Astrocyte of the hippocampus (primary cell): ENCODE results near the gene PTGDR.

Experiments
- DNase-seq: peaks from one replicate; pipeline ENCODE4 v3.0.0; 2011; ENCODE audit warnings: low read depth, low spot score

PTGDR gene

GRCh38 chr14:52310541-52310940 lies 43.0 kb downstream of the PTGDR start:
- DNase-seq: no peak

DNA sequence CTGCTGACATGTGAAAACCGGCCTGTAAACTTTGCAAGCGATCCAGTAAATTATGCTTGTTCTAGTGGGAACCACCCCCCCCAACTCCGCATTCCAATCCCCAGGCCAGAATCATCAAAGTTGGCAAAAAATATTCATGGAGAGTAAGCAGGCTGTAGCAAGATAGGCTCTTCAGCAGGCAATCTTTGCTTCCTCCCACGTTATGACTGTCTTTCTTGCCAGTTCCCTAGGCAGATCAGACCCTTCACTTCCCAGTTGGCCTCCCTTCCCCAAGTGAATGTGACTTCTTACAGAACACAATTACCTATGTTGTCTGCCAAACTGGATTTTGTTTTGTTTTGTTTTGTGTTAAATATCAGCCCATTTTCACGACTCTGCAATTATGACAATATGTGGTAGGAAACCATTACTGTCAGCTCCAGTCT lies 45.4 kb downstream of the PTGDR start:
- peak; percentile 15 for DNase-seq

GRCh38 chr14:52313462-52313861 lies 46.0 kb downstream of the PTGDR start:
- no peak for DNase-seq

DNA sequence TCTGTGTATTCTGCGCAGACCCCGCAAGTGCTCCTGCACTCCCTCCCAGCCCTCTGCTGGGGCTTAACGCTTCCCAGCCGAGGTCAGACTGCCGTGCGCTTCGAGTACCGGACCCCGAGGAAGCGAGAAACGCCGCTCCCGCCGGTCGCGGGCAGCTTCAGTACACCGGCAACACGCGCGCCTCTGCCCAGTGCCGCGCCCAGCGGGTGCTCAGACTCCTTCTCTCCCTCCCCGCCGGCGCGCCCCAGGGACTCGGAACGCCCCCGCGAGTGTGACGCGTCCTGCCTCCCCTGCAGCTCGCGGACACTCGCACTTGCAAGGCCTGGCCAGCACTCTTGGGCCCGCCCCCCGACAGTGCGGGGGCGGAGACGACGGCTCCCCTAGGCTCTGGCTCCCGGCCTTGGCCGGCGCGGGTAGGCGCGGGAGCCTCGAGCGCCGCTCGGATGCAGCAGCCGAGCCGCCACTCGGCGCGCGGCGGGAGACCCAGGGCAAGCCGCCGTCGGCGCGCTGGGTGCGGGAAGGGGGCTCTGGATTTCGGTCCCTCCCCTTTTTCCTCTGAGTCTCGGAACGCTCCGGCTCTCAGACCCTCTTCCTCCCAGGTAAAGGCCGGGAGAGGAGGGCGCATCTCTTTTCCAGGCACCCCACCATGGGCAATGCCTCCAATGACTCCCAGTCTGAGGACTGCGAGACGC lies 46.6 kb downstream of the PTGDR start, which contains the start of gene PTGER2:
Gene PTGER2 (plus strand): TSS at position 410 of the 692 bp plus-strand sequence. CDS start 237 bp downstream, at position 647.
- DNase-seq: peak; percentile 94

DNA sequence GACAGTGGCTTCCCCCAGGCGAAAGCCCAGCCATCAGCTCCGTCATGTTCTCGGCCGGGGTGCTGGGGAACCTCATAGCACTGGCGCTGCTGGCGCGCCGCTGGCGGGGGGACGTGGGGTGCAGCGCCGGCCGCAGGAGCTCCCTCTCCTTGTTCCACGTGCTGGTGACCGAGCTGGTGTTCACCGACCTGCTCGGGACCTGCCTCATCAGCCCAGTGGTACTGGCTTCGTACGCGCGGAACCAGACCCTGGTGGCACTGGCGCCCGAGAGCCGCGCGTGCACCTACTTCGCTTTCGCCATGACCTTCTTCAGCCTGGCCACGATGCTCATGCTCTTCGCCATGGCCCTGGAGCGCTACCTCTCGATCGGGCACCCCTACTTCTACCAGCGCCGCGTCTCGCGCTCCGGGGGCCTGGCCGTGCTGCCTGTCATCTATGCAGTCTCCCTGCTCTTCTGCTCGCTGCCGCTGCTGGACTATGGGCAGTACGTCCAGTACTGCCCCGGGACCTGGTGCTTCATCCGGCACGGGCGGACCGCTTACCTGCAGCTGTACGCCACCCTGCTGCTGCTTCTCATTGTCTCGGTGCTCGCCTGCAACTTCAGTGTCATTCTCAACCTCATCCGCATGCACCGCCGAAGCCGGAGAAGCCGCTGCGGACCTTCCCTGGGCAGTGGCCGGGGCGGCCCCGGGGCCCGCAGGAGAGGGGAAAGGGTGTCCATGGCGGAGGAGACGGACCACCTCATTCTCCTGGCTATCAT lies 47.3 kb downstream of the PTGDR start:
- peak; percentile 58 for DNase-seq

DNA sequence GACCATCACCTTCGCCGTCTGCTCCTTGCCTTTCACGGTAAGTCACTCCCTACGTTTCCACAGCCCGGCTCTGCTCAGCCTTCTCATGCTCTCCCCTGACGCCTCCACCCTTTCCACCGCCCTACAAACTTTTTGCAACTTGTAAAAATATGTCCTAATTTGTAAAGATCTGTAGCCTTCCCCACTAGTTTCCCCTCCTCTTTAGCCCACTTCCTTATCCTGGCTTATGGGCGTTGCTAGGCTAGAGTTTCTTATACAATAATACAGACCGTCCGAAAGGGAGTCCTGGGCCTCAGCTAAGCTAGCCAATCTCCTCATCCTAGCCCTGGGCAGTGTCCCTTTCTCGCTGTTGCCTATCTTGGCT lies 47.8 kb downstream of the PTGDR start:
- DNase-seq: no peak

DNA sequence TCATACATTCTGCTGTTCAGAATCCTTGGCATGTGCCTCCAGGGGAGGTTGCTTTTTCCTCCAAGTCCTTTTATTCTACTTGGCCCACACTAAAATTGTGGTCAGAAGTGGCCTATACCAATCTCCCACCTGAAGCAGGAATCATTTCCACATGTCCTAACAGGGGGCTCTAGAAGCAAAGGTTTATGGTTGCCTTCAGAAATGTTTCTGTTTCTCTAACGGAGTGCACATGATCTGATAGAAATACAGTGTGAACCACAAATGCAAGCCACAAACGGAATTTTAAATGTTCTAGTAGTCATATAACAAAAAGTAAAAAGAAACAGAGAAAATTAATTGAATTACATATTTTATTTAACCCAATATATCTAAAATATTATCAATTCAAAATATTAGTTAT lies 50.6 kb downstream of the PTGDR start:
- DNase-seq: peak; percentile 33

- peak; percentile 26 for DNase-seq
Observed at GRCh38 chr14:52318826-52319645, 51.5 kb downstream of the PTGDR start.

- DNase-seq: no peak
Observed at GRCh38 chr14:52319919-52320318, 52.4 kb downstream of the PTGDR start.

DNA sequence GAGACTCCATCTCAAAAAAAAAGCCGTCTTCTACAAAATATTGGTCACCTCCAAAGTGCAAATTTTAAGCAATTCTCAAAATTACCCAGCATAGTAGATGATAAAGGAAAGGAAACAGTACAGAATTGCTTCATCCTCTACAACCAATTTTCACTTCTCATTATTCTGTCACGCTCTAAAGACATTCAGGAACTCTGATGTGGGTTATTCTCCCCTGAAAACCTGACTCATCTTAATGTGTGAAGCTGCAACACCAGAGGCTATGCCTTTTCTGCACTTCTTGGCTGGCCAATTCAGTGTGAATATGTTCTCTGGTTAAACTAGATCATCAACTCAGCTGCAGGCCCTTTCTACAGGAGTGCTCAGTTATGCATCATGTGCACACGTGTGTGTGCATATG lies 57.6 kb downstream of the PTGDR start:
- peak; percentile 42 for DNase-seq

DNA sequence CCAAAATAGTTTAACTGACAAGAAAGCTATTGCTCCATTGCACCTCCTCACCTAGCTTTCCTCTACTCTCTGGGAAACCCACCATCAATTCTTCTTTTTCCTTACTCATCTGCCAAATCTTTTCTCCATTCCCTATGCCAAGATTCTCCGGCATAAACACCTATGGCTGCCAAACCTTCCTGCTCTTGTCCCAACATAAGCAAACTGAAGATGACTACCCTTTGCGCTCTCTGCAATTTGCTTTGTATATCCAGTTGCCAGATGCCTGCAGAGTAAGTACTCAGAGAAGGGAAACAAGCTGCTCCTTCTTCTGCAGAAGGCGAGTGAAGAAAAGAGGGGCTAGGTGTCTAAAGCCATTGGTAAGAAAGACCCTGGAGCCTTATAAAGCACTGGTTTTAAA lies 58.1 kb downstream of the PTGDR start:
- no peak for DNase-seq
